ENCODE data around the gene JMJD1C.

The JMJD1C gene

DNA sequence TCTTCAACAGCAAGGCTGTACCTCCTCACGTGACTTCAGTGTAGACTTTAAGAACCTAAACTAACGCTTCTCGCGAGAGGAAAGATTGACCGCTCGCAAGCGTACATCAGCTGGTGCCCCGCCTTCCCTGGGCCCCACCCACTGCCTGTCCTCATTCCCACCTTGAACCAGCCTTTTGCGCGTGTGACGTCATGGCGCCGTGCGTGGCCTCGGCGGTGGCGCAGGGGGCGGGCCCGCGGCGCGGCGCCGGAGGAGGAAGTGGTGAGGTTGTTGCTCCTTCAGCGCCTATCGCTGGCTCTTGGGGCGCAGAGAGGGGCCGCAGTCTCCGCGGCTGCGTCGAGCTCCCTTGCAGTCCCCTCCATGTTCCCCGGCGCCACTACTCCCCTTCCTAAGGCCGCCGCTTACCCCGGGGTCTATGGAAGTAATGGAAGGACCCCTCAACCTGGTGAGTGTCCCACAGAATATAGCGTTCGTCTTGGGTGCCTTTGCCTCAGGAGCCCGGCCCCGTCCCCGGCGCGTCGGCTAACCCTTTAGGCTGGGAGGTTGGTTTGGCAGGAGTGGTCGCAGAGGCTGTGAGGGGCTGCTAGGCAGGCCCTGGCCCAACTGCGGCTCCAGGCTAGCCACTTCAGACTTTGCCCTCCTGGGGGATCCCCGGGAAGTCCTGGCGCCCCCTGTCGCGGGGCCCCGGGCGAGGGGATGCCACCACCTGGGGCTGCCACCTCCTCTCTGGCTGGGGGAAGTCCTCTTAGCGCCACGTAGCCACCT lies 332.5 kb downstream of the JMJD1C start, which contains the start of gene NRBF2 (continued):
- TF ChIP-seq, protein P1, sequence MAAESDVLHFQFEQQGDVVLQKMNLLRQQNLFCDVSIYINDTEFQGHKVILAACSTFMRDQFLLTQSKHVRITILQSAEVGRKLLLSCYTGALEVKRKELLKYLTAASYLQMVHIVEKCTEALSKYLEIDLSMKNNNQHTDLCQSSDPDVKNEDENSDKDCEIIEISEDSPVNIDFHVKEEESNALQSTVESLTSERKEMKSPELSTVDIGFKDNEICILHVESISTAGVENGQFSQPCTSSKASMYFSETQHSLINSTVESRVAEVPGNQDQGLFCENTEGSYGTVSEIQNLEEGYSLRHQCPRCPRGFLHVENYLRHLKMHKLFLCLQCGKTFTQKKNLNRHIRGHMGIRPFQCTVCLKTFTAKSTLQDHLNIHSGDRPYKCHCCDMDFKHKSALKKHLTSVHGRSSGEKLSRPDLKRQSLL (tag by site-specific recombination; IDR thresholded peaks at IDR 0.05) = peak; percentile 73; the same call in 1 of the 2 replicates
- TF ChIP-seq ZNF747 (tag by site-specific recombination; IDR thresholded peaks at IDR 0.05) = no peak
- TF ChIP-seq, protein P2, sequence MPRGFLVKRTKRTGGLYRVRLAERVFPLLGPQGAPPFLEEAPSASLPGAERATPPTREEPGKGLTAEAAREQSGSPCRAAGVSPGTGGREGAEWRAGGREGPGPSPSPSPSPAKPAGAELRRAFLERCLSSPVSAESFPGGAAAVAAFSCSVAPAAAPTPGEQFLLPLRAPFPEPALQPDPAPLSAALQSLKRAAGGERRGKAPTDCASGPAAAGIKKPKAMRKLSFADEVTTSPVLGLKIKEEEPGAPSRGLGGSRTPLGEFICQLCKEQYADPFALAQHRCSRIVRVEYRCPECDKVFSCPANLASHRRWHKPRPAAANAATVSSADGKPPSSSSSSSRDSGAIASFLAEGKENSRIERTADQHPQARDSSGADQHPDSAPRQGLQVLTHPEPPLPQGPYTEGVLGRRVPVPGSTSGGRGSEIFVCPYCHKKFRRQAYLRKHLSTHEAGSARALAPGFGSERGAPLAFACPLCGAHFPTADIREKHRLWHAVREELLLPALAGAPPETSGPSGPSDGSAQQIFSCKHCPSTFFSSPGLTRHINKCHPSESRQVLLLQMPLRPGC (tag by site-specific recombination; IDR thresholded peaks at IDR 0.05) = no peak
- no peak for TF ChIP-seq SALL2 (tag by site-specific recombination; IDR thresholded peaks at IDR 0.05; ENCODE audit: borderline replicate concordance)
- no peak for TF ChIP-seq EGR2 (tag by site-specific recombination; IDR thresholded peaks at IDR 0.05; ENCODE audit: low read depth)
- TF ChIP-seq, protein P3, sequence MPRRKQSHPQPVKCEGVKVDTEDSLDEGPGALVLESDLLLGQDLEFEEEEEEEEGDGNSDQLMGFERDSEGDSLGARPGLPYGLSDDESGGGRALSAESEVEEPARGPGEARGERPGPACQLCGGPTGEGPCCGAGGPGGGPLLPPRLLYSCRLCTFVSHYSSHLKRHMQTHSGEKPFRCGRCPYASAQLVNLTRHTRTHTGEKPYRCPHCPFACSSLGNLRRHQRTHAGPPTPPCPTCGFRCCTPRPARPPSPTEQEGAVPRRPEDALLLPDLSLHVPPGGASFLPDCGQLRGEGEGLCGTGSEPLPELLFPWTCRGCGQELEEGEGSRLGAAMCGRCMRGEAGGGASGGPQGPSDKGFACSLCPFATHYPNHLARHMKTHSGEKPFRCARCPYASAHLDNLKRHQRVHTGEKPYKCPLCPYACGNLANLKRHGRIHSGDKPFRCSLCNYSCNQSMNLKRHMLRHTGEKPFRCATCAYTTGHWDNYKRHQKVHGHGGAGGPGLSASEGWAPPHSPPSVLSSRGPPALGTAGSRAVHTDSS (tag by site-specific recombination; IDR thresholded peaks at IDR 0.05) = no peak
- TF ChIP-seq ZNF768 (tag by site-specific recombination; IDR thresholded peaks at IDR 0.05) = no peak
- TF ChIP-seq ZNF514 (tag by site-specific recombination; IDR thresholded peaks at IDR 0.05) = no peak

DNA sequence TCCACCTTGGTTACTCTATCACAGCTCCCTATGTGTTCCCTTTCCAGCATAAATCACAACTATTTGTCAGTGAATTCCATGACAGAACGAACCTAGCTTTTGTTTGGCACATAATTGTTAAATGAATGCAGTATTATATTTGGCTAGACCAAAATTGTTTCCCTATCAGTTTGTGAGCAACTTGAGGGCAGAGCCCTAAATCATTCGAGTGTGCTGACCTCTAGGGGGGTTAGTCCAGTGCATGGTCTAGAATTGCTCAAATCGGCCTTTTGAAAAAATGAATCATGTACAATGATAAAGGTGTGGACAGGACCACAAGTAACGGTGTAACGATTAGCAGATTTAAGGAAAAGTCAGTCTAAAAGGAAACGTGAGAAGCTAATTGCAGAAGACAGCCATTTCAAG lies 333.1 kb downstream of the JMJD1C start:
- POLR2A ChIA-PET = interaction anchor here (0.6 to 1.4 kb wide), 8 partner anchors 17 to 867 kb away, joined by 3 to 11 read pairs (median 4); partner anchors contain the start of gene EGR2
- Histone ChIP-seq H3K36me3 (ENCODE audit: control insufficient read depth in 2 of 2, insufficient read depth in 1 of 2, low read length in 2 of 2) (no peaks in the 10 kb centered on the region), H3K4me3 (ENCODE audit: low read depth, low read length) (no peak overlapping the region), H3K9me3 (ENCODE audit: control insufficient read depth, insufficient read depth, low read depth, low read length) (no peaks in the 10 kb centered on the region), H3K27ac (ENCODE audit: extremely low read depth, low read depth, low read length) (no peak overlapping the region), H3K4me1 (ENCODE audit: control insufficient read depth, insufficient read depth, low read length) (no peaks in the 10 kb centered on the region)
- CTCF ChIA-PET = interaction anchor here (0.9 to 1.3 kb wide), 2 partner anchors 588 to 695 kb away, joined by 3 to 5 read pairs; no protein-coding TSS in a partner anchor
- TF ChIP-seq, protein P4, sequence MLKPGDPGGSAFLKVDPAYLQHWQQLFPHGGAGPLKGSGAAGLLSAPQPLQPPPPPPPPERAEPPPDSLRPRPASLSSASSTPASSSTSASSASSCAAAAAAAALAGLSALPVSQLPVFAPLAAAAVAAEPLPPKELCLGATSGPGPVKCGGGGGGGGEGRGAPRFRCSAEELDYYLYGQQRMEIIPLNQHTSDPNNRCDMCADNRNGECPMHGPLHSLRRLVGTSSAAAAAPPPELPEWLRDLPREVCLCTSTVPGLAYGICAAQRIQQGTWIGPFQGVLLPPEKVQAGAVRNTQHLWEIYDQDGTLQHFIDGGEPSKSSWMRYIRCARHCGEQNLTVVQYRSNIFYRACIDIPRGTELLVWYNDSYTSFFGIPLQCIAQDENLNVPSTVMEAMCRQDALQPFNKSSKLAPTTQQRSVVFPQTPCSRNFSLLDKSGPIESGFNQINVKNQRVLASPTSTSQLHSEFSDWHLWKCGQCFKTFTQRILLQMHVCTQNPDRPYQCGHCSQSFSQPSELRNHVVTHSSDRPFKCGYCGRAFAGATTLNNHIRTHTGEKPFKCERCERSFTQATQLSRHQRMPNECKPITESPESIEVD (tag by site-specific recombination; IDR thresholded peaks at IDR 0.05) = no peak
- TF ChIP-seq ZNF843 (tag by site-specific recombination; IDR thresholded peaks at IDR 0.05) (peak; percentile 41; the same call in 1 of the 2 replicates), ZNF146 (tag by site-specific recombination; IDR thresholded peaks at IDR 0.05) (no peak), YY2 (tag by site-specific recombination; IDR thresholded peaks at IDR 0.05) (0 out of 2 replicates have a peak, but pooled peaks have one; percentile 21), IKZF3 (tag by site-specific recombination; IDR thresholded peaks at IDR 0.05) (no peak)
- TF ChIP-seq, protein P5, sequence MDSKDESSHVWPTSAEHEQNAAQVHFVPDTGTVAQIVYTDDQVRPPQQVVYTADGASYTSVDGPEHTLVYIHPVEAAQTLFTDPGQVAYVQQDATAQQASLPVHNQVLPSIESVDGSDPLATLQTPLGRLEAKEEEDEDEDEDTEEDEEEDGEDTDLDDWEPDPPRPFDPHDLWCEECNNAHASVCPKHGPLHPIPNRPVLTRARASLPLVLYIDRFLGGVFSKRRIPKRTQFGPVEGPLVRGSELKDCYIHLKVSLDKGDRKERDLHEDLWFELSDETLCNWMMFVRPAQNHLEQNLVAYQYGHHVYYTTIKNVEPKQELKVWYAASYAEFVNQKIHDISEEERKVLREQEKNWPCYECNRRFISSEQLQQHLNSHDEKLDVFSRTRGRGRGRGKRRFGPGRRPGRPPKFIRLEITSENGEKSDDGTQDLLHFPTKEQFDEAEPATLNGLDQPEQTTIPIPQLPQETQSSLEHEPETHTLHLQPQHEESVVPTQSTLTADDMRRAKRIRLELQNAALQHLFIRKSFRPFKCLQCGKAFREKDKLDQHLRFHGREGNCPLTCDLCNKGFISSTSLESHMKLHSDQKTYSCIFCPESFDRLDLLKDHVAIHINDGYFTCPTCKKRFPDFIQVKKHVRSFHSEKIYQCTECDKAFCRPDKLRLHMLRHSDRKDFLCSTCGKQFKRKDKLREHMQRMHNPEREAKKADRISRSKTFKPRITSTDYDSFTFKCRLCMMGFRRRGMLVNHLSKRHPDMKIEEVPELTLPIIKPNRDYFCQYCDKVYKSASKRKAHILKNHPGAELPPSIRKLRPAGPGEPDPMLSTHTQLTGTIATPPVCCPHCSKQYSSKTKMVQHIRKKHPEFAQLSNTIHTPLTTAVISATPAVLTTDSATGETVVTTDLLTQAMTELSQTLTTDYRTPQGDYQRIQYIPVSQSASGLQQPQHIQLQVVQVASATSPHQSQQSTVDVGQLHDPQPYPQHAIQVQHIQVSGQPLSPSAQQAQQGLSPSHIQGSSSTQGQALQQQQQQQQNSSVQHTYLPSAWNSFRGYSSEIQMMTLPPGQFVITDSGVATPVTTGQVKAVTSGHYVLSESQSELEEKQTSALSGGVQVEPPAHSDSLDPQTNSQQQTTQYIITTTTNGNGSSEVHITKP (tag by site-specific recombination; IDR thresholded peaks at IDR 0.05) = no peak
- TF ChIP-seq, protein P6, sequence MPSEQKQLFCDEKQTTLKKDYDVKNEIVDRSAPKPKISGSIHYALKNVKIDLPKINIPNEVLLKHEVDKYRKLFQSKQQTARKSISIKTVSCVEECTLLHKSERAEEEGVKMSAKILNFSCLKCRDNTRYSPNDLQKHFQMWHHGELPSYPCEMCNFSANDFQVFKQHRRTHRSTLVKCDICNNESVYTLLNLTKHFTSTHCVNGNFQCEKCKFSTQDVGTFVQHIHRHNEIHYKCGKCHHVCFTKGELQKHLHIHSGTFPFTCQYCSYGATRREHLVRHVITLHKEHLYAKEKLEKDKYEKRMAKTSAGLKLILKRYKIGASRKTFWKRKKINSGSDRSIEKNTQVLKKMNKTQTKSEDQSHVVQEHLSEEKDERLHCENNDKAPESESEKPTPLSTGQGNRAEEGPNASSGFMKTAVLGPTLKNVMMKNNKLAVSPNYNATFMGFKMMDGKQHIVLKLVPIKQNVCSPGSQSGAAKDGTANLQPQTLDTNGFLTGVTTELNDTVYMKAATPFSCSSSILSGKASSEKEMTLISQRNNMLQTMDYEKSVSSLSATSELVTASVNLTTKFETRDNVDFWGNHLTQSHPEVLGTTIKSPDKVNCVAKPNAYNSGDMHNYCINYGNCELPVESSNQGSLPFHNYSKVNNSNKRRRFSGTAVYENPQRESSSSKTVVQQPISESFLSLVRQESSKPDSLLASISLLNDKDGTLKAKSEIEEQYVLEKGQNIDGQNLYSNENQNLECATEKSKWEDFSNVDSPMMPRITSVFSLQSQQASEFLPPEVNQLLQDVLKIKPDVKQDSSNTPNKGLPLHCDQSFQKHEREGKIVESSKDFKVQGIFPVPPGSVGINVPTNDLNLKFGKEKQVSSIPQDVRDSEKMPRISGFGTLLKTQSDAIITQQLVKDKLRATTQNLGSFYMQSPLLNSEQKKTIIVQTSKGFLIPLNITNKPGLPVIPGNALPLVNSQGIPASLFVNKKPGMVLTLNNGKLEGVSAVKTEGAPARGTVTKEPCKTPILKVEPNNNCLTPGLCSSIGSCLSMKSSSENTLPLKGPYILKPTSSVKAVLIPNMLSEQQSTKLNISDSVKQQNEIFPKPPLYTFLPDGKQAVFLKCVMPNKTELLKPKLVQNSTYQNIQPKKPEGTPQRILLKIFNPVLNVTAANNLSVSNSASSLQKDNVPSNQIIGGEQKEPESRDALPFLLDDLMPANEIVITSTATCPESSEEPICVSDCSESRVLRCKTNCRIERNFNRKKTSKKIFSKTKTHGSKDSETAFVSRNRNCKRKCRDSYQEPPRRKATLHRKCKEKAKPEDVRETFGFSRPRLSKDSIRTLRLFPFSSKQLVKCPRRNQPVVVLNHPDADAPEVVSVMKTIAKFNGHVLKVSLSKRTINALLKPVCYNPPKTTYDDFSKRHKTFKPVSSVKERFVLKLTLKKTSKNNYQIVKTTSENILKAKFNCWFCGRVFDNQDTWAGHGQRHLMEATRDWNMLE (tag by site-specific recombination; conservative IDR thresholded peaks at IDR 0.05; ENCODE audit: low read depth) = peak; percentile 97; the same call in 1 of the 2 replicates
- TF ChIP-seq, protein P7, sequence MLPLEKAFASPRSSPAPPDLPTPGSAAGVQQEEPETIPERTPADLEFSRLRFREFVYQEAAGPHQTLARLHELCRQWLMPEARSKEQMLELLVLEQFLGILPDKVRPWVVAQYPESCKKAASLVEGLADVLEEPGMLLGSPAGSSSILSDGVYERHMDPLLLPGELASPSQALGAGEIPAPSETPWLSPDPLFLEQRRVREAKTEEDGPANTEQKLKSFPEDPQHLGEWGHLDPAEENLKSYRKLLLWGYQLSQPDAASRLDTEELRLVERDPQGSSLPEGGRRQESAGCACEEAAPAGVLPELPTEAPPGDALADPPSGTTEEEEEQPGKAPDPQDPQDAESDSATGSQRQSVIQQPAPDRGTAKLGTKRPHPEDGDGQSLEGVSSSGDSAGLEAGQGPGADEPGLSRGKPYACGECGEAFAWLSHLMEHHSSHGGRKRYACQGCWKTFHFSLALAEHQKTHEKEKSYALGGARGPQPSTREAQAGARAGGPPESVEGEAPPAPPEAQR (tag by site-specific recombination; IDR thresholded peaks at IDR 0.05) = no peak

All from HEK293 (cell line).